ENCODE data around the gene ARRB1.

ARRB1 gene

DNA sequence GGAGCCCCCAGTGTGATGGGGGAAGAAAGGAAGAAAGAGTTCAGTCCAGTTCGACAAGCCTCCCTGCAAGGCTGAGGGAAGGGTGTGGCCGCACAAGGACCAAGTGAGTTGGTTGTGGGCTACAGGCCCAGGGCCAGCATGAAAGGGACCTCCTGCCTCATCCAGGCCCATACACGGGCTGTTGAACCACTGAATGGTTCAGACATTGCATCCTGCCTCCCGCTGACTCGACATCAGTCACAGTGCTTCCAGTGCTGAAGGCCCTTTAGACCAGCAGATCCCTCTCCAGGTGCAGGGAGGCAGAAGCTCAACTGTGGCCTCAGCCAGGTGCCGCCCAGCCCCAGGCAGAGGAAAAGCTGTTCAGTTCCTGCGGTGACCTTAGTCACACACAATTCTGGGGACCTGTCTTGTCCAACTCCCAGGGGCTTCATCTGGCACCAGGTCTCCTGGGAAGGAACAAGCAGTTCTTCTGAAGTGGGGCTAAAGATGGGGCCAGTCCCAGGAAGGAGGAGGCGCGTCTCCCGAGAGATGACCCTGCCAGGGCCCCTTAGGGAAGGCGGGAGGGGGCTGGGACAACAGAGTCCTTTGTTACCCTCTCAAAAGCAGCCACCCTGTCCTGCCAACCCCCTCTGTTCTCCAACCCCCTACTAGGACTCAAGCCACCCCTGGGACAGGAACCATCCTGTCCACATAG, 6.6 kb downstream of the ARRB1 start:
- H3K36me3 ChIP-seq (ENCODE audit: control insufficient read depth, insufficient read depth, low read length) = no peaks in the 10 kb centered on the region
- no peaks in the 10 kb centered on the region for H3K79me2 ChIP-seq
- no peak overlapping the region for H3K9ac ChIP-seq
- no peaks in the 10 kb centered on the region for H3K27me3 ChIP-seq (ENCODE audit: control insufficient read depth, insufficient read depth, low read length)
- no peaks in the 10 kb centered on the region for H3K4me1 ChIP-seq
- TF ChIP-seq, protein P1, sequence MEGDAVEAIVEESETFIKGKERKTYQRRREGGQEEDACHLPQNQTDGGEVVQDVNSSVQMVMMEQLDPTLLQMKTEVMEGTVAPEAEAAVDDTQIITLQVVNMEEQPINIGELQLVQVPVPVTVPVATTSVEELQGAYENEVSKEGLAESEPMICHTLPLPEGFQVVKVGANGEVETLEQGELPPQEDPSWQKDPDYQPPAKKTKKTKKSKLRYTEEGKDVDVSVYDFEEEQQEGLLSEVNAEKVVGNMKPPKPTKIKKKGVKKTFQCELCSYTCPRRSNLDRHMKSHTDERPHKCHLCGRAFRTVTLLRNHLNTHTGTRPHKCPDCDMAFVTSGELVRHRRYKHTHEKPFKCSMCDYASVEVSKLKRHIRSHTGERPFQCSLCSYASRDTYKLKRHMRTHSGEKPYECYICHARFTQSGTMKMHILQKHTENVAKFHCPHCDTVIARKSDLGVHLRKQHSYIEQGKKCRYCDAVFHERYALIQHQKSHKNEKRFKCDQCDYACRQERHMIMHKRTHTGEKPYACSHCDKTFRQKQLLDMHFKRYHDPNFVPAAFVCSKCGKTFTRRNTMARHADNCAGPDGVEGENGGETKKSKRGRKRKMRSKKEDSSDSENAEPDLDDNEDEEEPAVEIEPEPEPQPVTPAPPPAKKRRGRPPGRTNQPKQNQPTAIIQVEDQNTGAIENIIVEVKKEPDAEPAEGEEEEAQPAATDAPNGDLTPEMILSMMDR (IDR thresholded peaks at IDR 0.05) = no peak
- H3K9me3 ChIP-seq (ENCODE audit: control insufficient read depth, low read length) = no peaks in the 10 kb centered on the region
- H2AFZ ChIP-seq = no peak overlapping the region
- H3K4me2 ChIP-seq (ENCODE audit: low read length) = no peak overlapping the region
- no peak overlapping the region for H3K4me3 ChIP-seq (ENCODE audit: low read depth, low read length)
- H3K27ac ChIP-seq = no peak overlapping the region

DNA sequence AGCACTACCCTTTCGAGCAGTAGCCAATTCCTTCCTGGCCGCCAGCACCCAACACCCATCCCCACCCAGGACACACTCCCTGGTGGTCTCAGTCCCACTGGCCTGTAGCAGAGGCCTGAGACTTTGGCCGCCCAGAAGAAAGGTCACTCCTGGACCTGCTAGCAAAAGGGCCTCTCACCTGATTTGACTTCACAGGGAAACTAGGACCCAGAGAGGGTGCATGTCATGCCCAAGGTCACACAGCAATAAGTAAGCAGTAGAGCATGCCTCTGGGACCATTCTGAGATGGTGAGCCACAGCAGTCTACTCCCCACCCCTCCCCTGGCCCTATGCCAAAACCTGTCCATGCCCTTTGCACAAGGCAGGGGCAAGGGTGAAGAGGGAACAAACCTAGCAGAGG, 7.3 kb downstream of the ARRB1 start:
- Histone ChIP-seq H3K4me3 (ENCODE audit: low read depth, low read length) (no peak overlapping the region), H3K79me2 (no peaks in the 10 kb centered on the region), H3K4me2 (ENCODE audit: low read length) (no peak overlapping the region), H3K27me3 (ENCODE audit: control insufficient read depth, insufficient read depth, low read length) (no peaks in the 10 kb centered on the region), H2AFZ (no peak overlapping the region), H3K4me1 (no peaks in the 10 kb centered on the region), H3K9me3 (ENCODE audit: control insufficient read depth, low read length) (no peaks in the 10 kb centered on the region), H3K27ac (no peak overlapping the region), H3K9ac (no peak overlapping the region), H3K36me3 (ENCODE audit: control insufficient read depth, insufficient read depth, low read length) (no peaks in the 10 kb centered on the region)
- TF ChIP-seq, protein P1 (IDR thresholded peaks at IDR 0.05) = no peak

DNA sequence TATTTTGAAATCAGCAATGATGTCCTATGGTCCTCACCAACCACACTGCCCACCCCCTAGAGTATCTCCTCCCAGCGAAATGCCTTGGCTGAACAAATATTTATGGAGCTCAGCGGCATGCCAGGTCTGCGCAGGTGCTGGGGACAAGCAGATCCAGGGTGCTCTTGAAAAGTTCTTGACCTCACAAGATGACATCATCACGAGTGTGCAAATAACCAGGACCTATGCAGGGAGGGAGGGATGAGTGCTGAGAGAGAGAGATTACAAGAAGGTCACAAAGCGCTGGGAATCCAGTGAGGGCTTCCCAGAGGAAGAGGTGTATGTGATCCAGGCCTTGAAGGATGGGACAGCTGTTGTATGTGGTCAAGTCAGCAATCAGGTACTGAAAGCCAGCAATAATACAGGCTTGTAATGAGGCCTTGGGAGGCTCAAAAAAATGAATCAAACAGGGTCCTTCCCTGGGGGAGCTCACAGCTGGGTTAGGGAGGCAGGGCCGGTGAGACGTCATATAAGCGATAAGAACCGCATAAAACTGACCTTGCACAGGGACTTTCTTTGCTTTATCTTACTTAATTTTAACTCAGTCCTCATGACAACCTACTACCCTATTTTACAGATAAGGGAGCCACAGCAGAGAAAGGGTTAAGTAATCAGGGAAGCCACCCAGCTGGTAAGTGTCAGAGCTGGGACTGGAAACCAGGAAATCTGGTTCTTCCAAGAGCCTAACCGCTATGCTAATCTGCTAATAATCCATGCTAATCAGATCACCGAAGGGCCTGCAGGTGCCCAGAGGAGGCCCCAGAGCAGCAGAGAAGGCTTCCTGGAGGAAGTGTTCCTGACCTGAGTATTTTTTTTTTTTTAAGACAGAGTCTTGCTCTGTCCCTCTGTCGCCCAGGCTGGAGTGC, 8.2 kb downstream of the ARRB1 start:
- H3K9me3 ChIP-seq (ENCODE audit: control insufficient read depth, low read length) = no peaks in the 10 kb centered on the region
- H2AFZ ChIP-seq = no peak overlapping the region
- TF ChIP-seq, protein P1 (IDR thresholded peaks at IDR 0.05) = no peak
- H3K4me3 ChIP-seq (ENCODE audit: low read depth, low read length) = no peak overlapping the region
- no peaks in the 10 kb centered on the region for H3K36me3 ChIP-seq (ENCODE audit: control insufficient read depth, insufficient read depth, low read length)
- no peak overlapping the region for H3K9ac ChIP-seq
- H3K4me1 ChIP-seq = no peaks in the 10 kb centered on the region
- H3K4me2 ChIP-seq (ENCODE audit: low read length) = no peak overlapping the region
- no peak overlapping the region for H3K27ac ChIP-seq
- H3K79me2 ChIP-seq = no peaks in the 10 kb centered on the region
- H3K27me3 ChIP-seq (ENCODE audit: control insufficient read depth, insufficient read depth, low read length) = no peaks in the 10 kb centered on the region

GRCh38 chr11:75342231-75342918, 9.1 kb downstream of the ARRB1 start:
- H3K4me2 ChIP-seq (ENCODE audit: low read length) = no peak overlapping the region
- no peaks in the 10 kb centered on the region for H3K36me3 ChIP-seq (ENCODE audit: control insufficient read depth, insufficient read depth, low read length)
- no peaks in the 10 kb centered on the region for H3K79me2 ChIP-seq
- no peaks in the 10 kb centered on the region for H3K9me3 ChIP-seq (ENCODE audit: control insufficient read depth, low read length)
- H3K27me3 ChIP-seq (ENCODE audit: control insufficient read depth, insufficient read depth, low read length) = no peaks in the 10 kb centered on the region
- TF ChIP-seq, protein P1 (IDR thresholded peaks at IDR 0.05) = no peak
- no peak overlapping the region for H3K9ac ChIP-seq
- no peaks in the 10 kb centered on the region for H3K4me1 ChIP-seq
- no peak overlapping the region for H3K4me3 ChIP-seq (ENCODE audit: low read depth, low read length)
- H2AFZ ChIP-seq = no peak overlapping the region
- H3K27ac ChIP-seq = no peak overlapping the region

All from parathyroid adenoma (tissue), 2 donors.